HFF-Myc (cell line): ENCODE measurements around the gene PTPRE.

Source experiments
- DNase-seq: peaks from one replicate; pipeline ENCODE4 v3.0.0-alpha.2; 2011; ENCODE audit warnings: low read depth; ENCODE audit errors: extremely low read depth
- H3K4me3 ChIP-seq: replicated peaks from 2 replicates; pipeline ENCODE4 v1.5.1; 2011; ENCODE audit warnings: low read depth, mild to moderate bottlenecking, control low read depth, low read length
- CTCF ChIP-seq: IDR thresholded peaks from 2 replicates; pipeline ENCODE4 v1.5.1; 2012; ENCODE audit warnings: mild to moderate bottlenecking, low read depth, low read length, control low read depth; ENCODE audit errors: missing control alignments

Gene PTPRE

DNA sequence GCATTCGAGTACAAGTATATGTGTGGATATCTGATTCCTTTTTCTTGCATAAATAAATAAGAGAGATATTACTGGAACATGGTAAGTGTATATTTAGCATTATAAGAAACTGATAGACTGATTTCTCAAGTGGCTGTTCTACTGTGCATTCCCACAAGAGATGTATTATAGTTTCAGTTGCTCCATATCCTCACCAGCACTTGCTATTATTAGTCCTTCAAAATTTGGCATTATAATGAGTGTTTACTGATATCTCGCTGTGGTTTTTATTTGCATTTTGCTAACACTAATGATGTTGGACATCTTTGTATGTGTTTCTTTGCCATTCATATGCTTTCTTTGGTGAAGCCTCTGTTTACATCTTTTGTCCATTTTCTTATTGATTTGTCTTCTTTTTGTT, 9.7 kb upstream of the PTPRE start:
- no peak overlapping the region for H3K4me3 ChIP-seq
- TF ChIP-seq CTCF: no peak
- no peak for DNase-seq

- DNase-seq: no peak
- H3K4me3 ChIP-seq: no peak overlapping the region
- no peak for TF ChIP-seq CTCF
These were observed 7.0 kb upstream of the PTPRE start for GRCh38 chr10:127899766-127900387.

DNA sequence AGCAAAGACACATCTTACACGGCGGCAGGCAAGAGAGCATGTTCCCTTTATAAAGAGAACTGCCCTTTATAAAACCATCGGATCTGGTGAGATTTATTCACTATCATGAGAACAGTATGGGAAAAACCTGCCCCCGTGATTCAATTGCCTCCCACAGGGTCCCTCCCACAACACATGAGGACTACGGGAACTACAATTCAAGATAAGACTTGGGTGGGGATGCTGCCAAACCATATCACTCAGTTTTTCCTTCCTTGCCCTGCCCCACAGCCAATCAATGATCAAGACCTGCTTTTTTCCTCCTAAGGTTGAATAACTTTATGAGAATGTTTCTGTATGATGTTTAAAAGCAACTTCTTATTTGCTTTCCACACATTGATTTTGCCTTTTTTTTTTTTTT, 3.1 kb upstream of the PTPRE start:
- H3K4me3 ChIP-seq: no peak overlapping the region
- no peak for TF ChIP-seq CTCF
- DNase-seq: no peak

GRCh38 chr10:127904311-127905000, 2.4 kb upstream of the PTPRE start:
- no peak for DNase-seq
- TF ChIP-seq CTCF: no peak

GRCh38 chr10:127905001-127905847, 1.7 kb upstream of the PTPRE start:
- no peak for TF ChIP-seq CTCF
- no peak for DNase-seq
- no peak overlapping the region for H3K4me3 ChIP-seq

More at GRCh38 chr10:127904311-127905000, 2.4 kb upstream of the PTPRE start:
- H3K4me3 ChIP-seq: no peak overlapping the region

DNA sequence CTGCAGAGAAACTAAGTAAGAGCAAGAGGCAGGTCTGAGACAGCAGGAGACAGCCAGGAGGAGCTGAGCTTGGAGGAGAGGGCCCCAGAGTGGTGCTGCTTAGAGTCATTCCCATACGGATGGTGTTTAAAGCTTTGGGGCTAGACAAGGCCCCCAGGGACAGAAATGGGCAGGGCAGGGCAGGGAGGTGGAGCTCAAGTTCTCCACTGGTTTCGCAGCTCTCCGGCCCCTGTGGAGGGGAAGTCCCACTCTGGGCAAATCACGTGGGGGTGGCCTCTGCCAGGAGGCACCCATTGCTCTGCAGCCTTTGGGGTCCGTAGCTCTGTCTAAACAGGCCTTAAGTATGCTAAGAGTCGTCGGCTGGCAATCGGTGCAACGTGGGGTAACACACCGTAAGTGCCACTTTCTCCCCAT, 1.0 kb upstream of the PTPRE start:
- H3K4me3 ChIP-seq: no peak overlapping the region
- TF ChIP-seq CTCF: no peak
- DNase-seq: no peak
